ENCODE results near the gene JAK1.

GRCh38 chr1:64908575-64908974, 57.8 kb downstream of the JAK1 start:
- TF ChIP-seq REST (IDR thresholded peaks at IDR 0.05; ENCODE audit: insufficient read depth in 1 of 2, low read depth in 2 of 2, low read length in 1 of 2) (no peak), POLR2AphosphoS5 (IDR thresholded peaks at IDR 0.05; ENCODE audit: low read depth, low read length) (no peak)

Measured in Panc1 (cell line).